Mesenchymal stem cell (in vitro differentiated cells and primary cell): ENCODE data around the gene INHBC.

Experiments
- DNase-seq: peaks from one replicate; pipeline ENCODE4 v3.0.0-alpha.2; 2013
- H2AFZ ChIP-seq: one replicate; pipeline ENCODE4 v1.6.1; 2013; ENCODE audit warnings: low read depth, mild to moderate bottlenecking, control low read depth, inconsistent platforms, low read length, moderate library complexity
- H2AK5ac ChIP-seq: 2 replicates; pipeline ENCODE4 v1.6.1; 2013; ENCODE audit warnings: low read length, moderate library complexity, mild to moderate bottlenecking, inconsistent platforms; ENCODE audit not compliant: severe bottlenecking
- H2BK120ac ChIP-seq: one replicate; pipeline ENCODE4 v1.6.1; 2013; ENCODE audit warnings: low read depth, mild to moderate bottlenecking, inconsistent platforms, low read length, moderate library complexity
- H2BK12ac ChIP-seq, 2 experiments: one replicate each; pipeline ENCODE4 v1.6.1; 2013; ENCODE audit warnings: inconsistent platforms in 2 of 2, low read length in 2 of 2, mild to moderate bottlenecking in 2 of 2, moderate library complexity in 2 of 2, control low read depth in 1 of 2
- H2BK15ac ChIP-seq: one replicate; pipeline ENCODE4 v1.6.1; 2013; ENCODE audit warnings: mild to moderate bottlenecking, low read depth, inconsistent platforms; ENCODE audit not compliant: poor library complexity, severe bottlenecking
- H2BK5ac ChIP-seq: 2 replicates; pipeline ENCODE4 v1.6.1; 2013; ENCODE audit warnings: low read depth, mild to moderate bottlenecking, low read length, control low read depth, inconsistent platforms; ENCODE audit not compliant: poor library complexity, severe bottlenecking
- H3K14ac ChIP-seq, 2 experiments: one replicate each; pipeline ENCODE4 v1.6.1; 2013; ENCODE audit warnings: inconsistent platforms in 2 of 2, low read length in 2 of 2, control low read depth in 1 of 2, mild to moderate bottlenecking in 1 of 2, moderate library complexity in 1 of 2
- H3K18ac ChIP-seq, 2 experiments: one replicate each; pipeline ENCODE4 v1.6.1; 2013; ENCODE audit warnings: inconsistent platforms in 2 of 2, low read length in 2 of 2, control low read depth in 1 of 2, low read depth in 1 of 2, mild to moderate bottlenecking in 1 of 2
- H3K23ac ChIP-seq, 2 experiments: one replicate each; pipeline ENCODE4 v1.6.1; 2013; ENCODE audit warnings: inconsistent platforms in 2 of 2, low read length in 2 of 2, mild to moderate bottlenecking in 2 of 2, moderate library complexity in 2 of 2, control low read depth in 1 of 2
- H3K27ac ChIP-seq: 2 replicates; pipeline ENCODE4 v1.5.1; 2013; ENCODE audit warnings: mild to moderate bottlenecking, moderate library complexity, low read length, control low read depth, inconsistent platforms; ENCODE audit not compliant: poor library complexity, severe bottlenecking
- H3K27me3 ChIP-seq, 2 experiments: 2 replicates each; pipeline versions ENCODE4 v1.6.1 to v1.7.0; 2013; ENCODE audit warnings: low read length in 2 of 2, mild to moderate bottlenecking in 2 of 2, moderate library complexity in 2 of 2, control low read depth in 1 of 2, inconsistent platforms in 1 of 2; ENCODE audit not compliant: control insufficient read depth in 1 of 2, insufficient read depth in 1 of 2
- H3K36me3 ChIP-seq, 2 experiments: 2 replicates each; pipeline versions ENCODE4 v1.6.1 to v1.7.0; 2013; ENCODE audit warnings: low read length in 2 of 2, control low read depth in 1 of 2, inconsistent platforms in 1 of 2, low read depth in 1 of 2, mild to moderate bottlenecking in 1 of 2; ENCODE audit not compliant: insufficient read depth in 2 of 2, control insufficient read depth in 1 of 2
- H3K4ac ChIP-seq, 2 experiments: one replicate each; pipeline ENCODE4 v1.6.1; 2013; ENCODE audit warnings: inconsistent platforms in 2 of 2, low read length in 2 of 2, mild to moderate bottlenecking in 2 of 2, moderate library complexity in 2 of 2, control low read depth in 1 of 2, low read depth in 1 of 2
- H3K4me1 ChIP-seq: 2 replicates; pipeline ENCODE4 v1.6.1; 2013; ENCODE audit warnings: low read depth, low read length, control low read depth; ENCODE audit not compliant: control insufficient read depth, insufficient read depth
- H3K4me2 ChIP-seq: 2 replicates; pipeline ENCODE4 v1.6.1; 2013; ENCODE audit warnings: low read length, mild to moderate bottlenecking, inconsistent platforms; ENCODE audit not compliant: poor library complexity, severe bottlenecking
- H3K4me3 ChIP-seq, 2 experiments: 2 replicates each; pipeline versions ENCODE4 v1.5.1 to v1.7.0; 2013; ENCODE audit warnings: low read length in 2 of 2, mild to moderate bottlenecking in 2 of 2, control low read depth in 1 of 2, low read depth in 1 of 2; ENCODE audit not compliant: insufficient read depth in 1 of 2
- H3K79me1 ChIP-seq: replicated peaks from 2 replicates; pipeline ENCODE4 v1.6.1; 2013; ENCODE audit warnings: mild to moderate bottlenecking, control low read depth, low read length, inconsistent platforms; ENCODE audit not compliant: poor library complexity, severe bottlenecking
- H3K9ac ChIP-seq: 2 replicates; pipeline ENCODE4 v1.7.0; 2013; ENCODE audit warnings: mild to moderate bottlenecking, low read length, moderate library complexity
- H3K9me3 ChIP-seq: 2 replicates; pipeline ENCODE4 v1.7.0; 2013; ENCODE audit warnings: mild to moderate bottlenecking, low read length; ENCODE audit not compliant: control insufficient read depth
- H4K8ac ChIP-seq: one replicate; pipeline ENCODE4 v1.6.1; 2013; ENCODE audit warnings: inconsistent platforms, mild to moderate bottlenecking, low read length, moderate library complexity
- H4K91ac ChIP-seq: one replicate; pipeline ENCODE4 v1.6.1; 2013; ENCODE audit warnings: mild to moderate bottlenecking, low read length, inconsistent platforms
- WGBS: methylation state at CpG from one replicate; pipeline ENCODE4 v1.1.7; 2013; ENCODE audit warnings: mixed read lengths; 5-methylcytosine and 5-hydroxymethylcytosine counted together

Gene INHBC

DNA sequence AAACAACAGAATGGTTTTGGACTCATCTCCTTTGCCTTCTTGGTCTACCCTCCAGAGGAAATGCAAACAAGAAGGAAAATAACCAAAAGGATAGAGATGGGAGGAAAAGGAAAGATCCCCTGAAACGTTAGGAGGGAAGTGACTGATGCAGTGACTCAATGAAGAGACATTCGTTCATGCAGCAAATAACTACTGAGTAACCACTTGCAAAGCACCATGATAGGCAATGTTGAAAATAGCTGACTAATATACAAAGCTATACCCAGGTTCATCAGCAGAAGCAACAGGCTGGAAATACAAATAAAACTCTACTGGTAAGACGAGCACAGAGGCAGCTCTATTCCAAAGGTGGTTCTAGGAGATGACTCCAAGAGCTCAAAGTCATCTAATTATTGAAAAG lies 45.6 kb upstream of the INHBC start:
- no peak overlapping the region for H2AFZ ChIP-seq
- peaks cover 18% of the 10 kb centered on the region for H3K79me1 ChIP-seq
- peaks cover 18 to 20% of the 10 kb centered on the region in 2 experiments for H3K36me3 ChIP-seq
- no peak overlapping the region for H2BK15ac ChIP-seq
- H3K4ac ChIP-seq, result no peak overlapping the region
- H3K23ac ChIP-seq, result no peak overlapping the region
- no peak overlapping the region for H2BK120ac ChIP-seq
- H4K91ac ChIP-seq, result no peak overlapping the region
- H3K27ac ChIP-seq, result peak overlapping the region; percentile 58
- H3K9ac ChIP-seq, result peak overlapping the region; percentile 69
- H3K14ac ChIP-seq, result no peak overlapping the region
- no peaks in the 10 kb centered on the region for H3K9me3 ChIP-seq
- H2BK5ac ChIP-seq, result no peak overlapping the region
- no peaks in the 10 kb centered on the region for H3K27me3 ChIP-seq
- no peak overlapping the region for H2BK12ac ChIP-seq
- peak; percentile 87 for DNase-seq
- no peak overlapping the region for H2AK5ac ChIP-seq
- H4K8ac ChIP-seq, result no peak overlapping the region
- peaks cover 9% of the 10 kb centered on the region for H3K4me1 ChIP-seq
- H3K4me2 ChIP-seq, result no peak overlapping the region
- H3K4me3 ChIP-seq, result peak overlapping the region in 1 of 2 experiments; percentile 40
- 0% methylated on average over 3 of the region's 3 CpGs for WGBS
- no peak overlapping the region for H3K18ac ChIP-seq

DNA sequence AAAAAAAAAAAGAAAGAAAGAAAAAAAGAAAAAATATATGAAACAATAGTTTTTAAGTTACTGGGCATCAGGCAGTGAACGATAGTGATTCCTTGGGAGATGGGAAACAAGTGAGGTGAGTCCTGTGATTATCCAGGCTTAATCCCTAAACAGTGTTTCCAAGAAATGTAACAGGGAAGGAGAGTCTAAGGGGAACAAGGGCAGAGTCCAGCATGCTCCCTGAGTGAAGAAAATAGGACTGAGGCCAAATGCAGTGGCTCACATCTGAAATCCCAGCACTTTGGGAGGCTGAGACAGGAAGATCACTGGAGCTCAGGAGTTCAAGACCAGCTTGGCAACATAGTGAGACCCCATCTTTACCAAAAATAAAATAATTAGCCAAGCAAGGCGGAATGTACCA lies 44.4 kb upstream of the INHBC start:
- no peak overlapping the region for H3K23ac ChIP-seq
- H3K18ac ChIP-seq, result no peak overlapping the region
- peak overlapping the region; percentile 23 for H3K27ac ChIP-seq
- H3K9ac ChIP-seq, result peak overlapping the region; percentile 61
- H3K79me1 ChIP-seq, result peaks cover 18% of the 10 kb centered on the region
- H3K4me1 ChIP-seq, result peaks cover 9% of the 10 kb centered on the region
- no peaks in the 10 kb centered on the region for H3K9me3 ChIP-seq
- no peak for DNase-seq
- H3K14ac ChIP-seq, result no peak overlapping the region
- H3K4me3 ChIP-seq, result no peak overlapping the region
- no peak overlapping the region for H2AK5ac ChIP-seq
- no peak overlapping the region for H2BK120ac ChIP-seq
- H2BK15ac ChIP-seq, result no peak overlapping the region
- no peak overlapping the region for H2AFZ ChIP-seq
- no peak overlapping the region for H4K8ac ChIP-seq
- H3K4me2 ChIP-seq, result no peak overlapping the region
- no peak overlapping the region for H3K4ac ChIP-seq
- H2BK5ac ChIP-seq, result no peak overlapping the region
- H4K91ac ChIP-seq, result no peak overlapping the region
- peaks cover 25 to 27% of the 10 kb centered on the region in 2 experiments for H3K36me3 ChIP-seq
- no peaks in the 10 kb centered on the region for H3K27me3 ChIP-seq
- no peak overlapping the region for H2BK12ac ChIP-seq
- WGBS, result 96% methylated on average over 2 of the region's 2 CpGs

DNA sequence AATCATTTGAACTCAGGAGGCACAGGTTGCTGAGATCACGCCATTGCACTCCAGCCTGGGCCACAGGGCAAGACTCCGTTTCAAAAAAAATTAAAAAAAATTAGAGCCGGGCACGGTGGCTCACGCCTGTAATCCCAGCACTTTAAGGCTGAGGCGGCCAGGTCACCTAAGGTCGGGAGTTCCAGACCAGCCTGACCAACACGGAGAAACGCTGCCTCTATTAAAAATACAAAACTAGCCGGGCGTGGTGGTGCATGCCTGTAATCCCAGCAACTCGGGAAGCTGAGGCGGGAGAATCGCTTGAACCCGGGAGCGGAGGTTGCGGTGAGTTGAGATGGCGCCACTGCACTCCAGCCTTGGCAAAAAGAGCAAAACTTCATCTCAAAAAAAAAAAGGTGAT lies 39.5 kb upstream of the INHBC start:
- Histone ChIP-seq H2AK5ac (no peak overlapping the region), H2BK12ac (no peak overlapping the region), H3K27me3 (no peaks in the 10 kb centered on the region), H2BK15ac (no peak overlapping the region), H3K4me1 (peaks cover 6% of the 10 kb centered on the region), H3K4me2 (no peak overlapping the region), H3K18ac (no peak overlapping the region), H3K9ac (no peak overlapping the region), H2BK120ac (no peak overlapping the region), H3K9me3 (no peaks in the 10 kb centered on the region), H4K91ac (no peak overlapping the region), H3K4ac (no peak overlapping the region), H2AFZ (no peak overlapping the region), H4K8ac (no peak overlapping the region), H3K23ac (no peak overlapping the region), H3K79me1 (peaks cover 21% of the 10 kb centered on the region), H2BK5ac (no peak overlapping the region), H3K14ac (no peak overlapping the region), H3K4me3 (no peak overlapping the region), H3K27ac (no peak overlapping the region), H3K36me3 (peaks cover 18 to 31% of the 10 kb centered on the region in 2 experiments)
- DNase-seq, result no peak
- 97% methylated on average over 18 of the region's 18 CpGs for WGBS

DNA sequence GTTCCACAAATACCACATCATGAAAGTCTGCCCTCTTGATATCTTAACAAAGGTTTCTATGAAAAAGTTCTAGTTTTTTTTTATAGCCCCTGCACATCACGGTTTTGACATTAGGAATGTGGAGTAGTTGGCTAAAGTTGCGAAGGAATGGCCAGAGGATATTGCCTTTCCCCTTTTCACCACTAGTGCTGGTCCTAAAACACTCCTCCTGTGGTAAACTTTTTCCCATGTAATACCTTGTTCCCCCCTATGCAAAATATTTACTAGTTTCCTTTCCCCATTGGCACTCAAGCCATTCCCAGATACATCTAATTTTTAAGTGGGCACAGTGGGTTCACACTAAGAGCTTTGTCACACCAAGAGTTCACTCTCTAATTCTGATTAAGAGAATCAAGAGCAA lies 37.1 kb upstream of the INHBC start:
- no peak overlapping the region for H3K4me3 ChIP-seq
- H3K18ac ChIP-seq, result no peak overlapping the region
- H3K14ac ChIP-seq, result no peak overlapping the region
- H2AFZ ChIP-seq, result no peak overlapping the region
- no peak overlapping the region for H3K4ac ChIP-seq
- no peak overlapping the region for H2BK12ac ChIP-seq
- H2AK5ac ChIP-seq, result no peak overlapping the region
- no peaks in the 10 kb centered on the region for H3K9me3 ChIP-seq
- no peak overlapping the region for H3K23ac ChIP-seq
- peaks cover 10 to 22% of the 10 kb centered on the region in 2 experiments for H3K36me3 ChIP-seq
- no peak overlapping the region for H2BK15ac ChIP-seq
- no peak overlapping the region for H4K8ac ChIP-seq
- WGBS, result 100% methylated on average over 2 of the region's 2 CpGs
- H2BK120ac ChIP-seq, result no peak overlapping the region
- H3K9ac ChIP-seq, result no peak overlapping the region
- no peak overlapping the region for H3K27ac ChIP-seq
- DNase-seq, result no peak
- no peak overlapping the region for H2BK5ac ChIP-seq
- H3K27me3 ChIP-seq, result no peaks in the 10 kb centered on the region
- no peak overlapping the region for H3K4me2 ChIP-seq
- H3K79me1 ChIP-seq, result peaks cover 20% of the 10 kb centered on the region
- no peaks in the 10 kb centered on the region for H3K4me1 ChIP-seq
- no peak overlapping the region for H4K91ac ChIP-seq
